Omental fat pad (tissue), 4 donors: ENCODE data around the gene ATP5F1E. TPM values are rescaled to one million over a fixed set of nuclear protein-coding genes. Genes with fewer than 3 reads are reported as not detected.

Experiments used
- ATAC-seq: fragments of 150-250 bp; one replicate; pipeline ENCODE4 v1.9.1; 2016; ENCODE audit warnings: mild to moderate bottlenecking, moderate library complexity; ENCODE audit not compliant: low FRiP score
- DNase-seq: peaks from one replicate; pipeline ENCODE4 v3.0.0-alpha.2; 2019; ENCODE audit warnings: low spot score
- CTCF ChIP-seq, 3 donors: fragments of 450-650 bp; IDR thresholded peaks; one replicate each; pipeline ENCODE4 v1.5.1; 2016 to 2017; ENCODE audit warnings: antibody characterized with exemption in 3 of 3, mild to moderate bottlenecking in 3 of 3, moderate library complexity in 2 of 3
- total RNA-seq, 4 donors: library from RNA; depleted of rRNA; stranded (reverse); fragments of >200 nt; gene quantifications; one replicate each; pipeline ENCODE4 v1.1.0, GENCODE V29; 2016

Gene ATP5F1E
- total RNA-seq, 4 donors from 2014 or later, result 33.4 to 46.4 (median 37.5) TPM

DNA sequence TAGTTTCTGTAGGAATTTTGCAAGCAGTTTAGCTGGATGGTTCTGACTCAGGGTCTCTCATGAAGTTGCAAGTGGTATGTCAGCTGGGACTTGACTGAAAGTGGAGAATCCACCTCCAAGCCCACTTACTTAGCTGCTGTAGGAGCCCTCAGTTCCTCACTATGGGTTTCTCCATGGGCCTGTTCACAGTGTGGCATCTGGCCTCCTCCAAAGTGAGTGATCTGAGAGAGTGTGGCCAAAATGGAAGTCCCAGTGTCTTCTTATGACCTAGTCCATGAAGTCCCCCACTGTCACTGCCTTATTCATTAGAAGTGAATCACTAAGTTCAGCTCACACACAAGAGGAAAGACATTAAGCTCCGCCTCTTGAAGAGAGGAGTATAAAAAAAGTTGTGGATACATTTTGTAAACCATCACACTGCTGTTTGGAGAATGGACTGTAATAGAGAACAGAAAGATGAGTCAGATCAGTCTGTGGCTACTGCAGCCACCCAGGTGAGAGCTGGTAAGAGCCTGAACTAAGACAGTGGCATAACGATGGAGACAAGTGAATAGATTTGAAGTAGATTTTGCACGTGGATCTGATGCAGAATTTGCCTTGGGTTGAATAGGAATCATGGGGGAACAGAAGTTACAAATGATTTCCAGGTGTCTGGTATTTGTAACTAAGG is 55.9 kb downstream of the ATP5F1E start:
- no peak for DNase-seq
- no peak for TF ChIP-seq CTCF (IDR thresholded peaks at IDR 0.05)
- no peak for ATAC-seq

Other genes starting within 250 kb of the ATP5F1E start
- under 1 TPM in 1 of 4 donors, not detected in 3; 0.28 TPM for gene GNAS-AS1, start 181.4 kb downstream of the ATP5F1E start, total RNA-seq
- 100 to 1,000 TPM; 606 to 837 (median 753) TPM for gene GNAS, start 179.6 kb downstream of the ATP5F1E start, total RNA-seq
- gene NELFCD, start 51.1 kb downstream of the ATP5F1E start, total RNA-seq, result 10 to 100 TPM; 44.7 to 63.5 (median 53.4) TPM
- gene CTSZ, start 25.1 kb downstream of the ATP5F1E start, total RNA-seq, result 100 to 1,000 TPM; 165 to 410 (median 217) TPM
- under 1 TPM; 0.19 to 0.56 (median 0.36) TPM for gene TUBB1, start 12.9 kb downstream of the ATP5F1E start, total RNA-seq
- 10 to 100 TPM; 33.1 to 71.1 (median 51.2) TPM for gene PRELID3B, start 10.5 kb upstream of the ATP5F1E start, total RNA-seq
- 1 to 10 TPM; 1.3 to 3.6 (median 2.0) TPM for gene ZNF831, start 131.5 kb upstream of the ATP5F1E start, total RNA-seq